MCF 10A (cell line): ENCODE results near the gene SLC8A3. TPM values are rescaled to one million over a fixed set of nuclear protein-coding genes. Genes with fewer than 3 reads are reported as not detected.

Source experiments
- BruUV-seq: library from RNA; stranded (reverse); fragments of 400-500 nt; replicated peaks from 2 replicates; lab custom pipeline; 2021; lab: Mats Ljungman, UMichigan
- CTCF ChIA-PET: fragments of 300-600 bp; sonication (Branson Sonifier 250); formaldehyde crosslinking; extraction: SDS; loops from one replicate; lab custom pipeline; 2021; ENCODE audit warnings: antibody characterized with exemption, inconsistent platforms; lab: Yijun Ruan, JAX
- POLR2A ChIA-PET: fragments of 300-600, 350-650 bp; sonication (Branson Sonifier 250); formaldehyde crosslinking; extraction: SDS; loops from one replicate; lab custom pipeline; 2020; ENCODE audit warnings: antibody characterized with exemption, inconsistent platforms; lab: Yijun Ruan, JAX
- DNase-seq: peaks from one replicate; pipeline ENCODE4 v3.0.0-alpha.2; 2018; ENCODE audit not compliant: unreplicated experiment
- H3K27ac Mint-ChIP-seq: one replicate; pipeline ENCODE4 v1.8.0; 2022; ENCODE audit warnings: mild to moderate bottlenecking, low read depth, mixed read lengths; ENCODE audit not compliant: unreplicated experiment
- H3K27me3 Mint-ChIP-seq: one replicate; pipeline ENCODE4 v1.8.0; 2022; ENCODE audit warnings: mixed read lengths; ENCODE audit not compliant: insufficient read depth, unreplicated experiment
- H3K36me3 Mint-ChIP-seq: one replicate; pipeline ENCODE4 v1.8.0; 2022; ENCODE audit warnings: mild to moderate bottlenecking, moderate library complexity, mixed read lengths; ENCODE audit not compliant: insufficient read depth, unreplicated experiment
- H3K4me1 Mint-ChIP-seq: one replicate; pipeline ENCODE4 v1.8.0; 2022; ENCODE audit warnings: mixed read lengths; ENCODE audit not compliant: insufficient read depth, unreplicated experiment
- H3K4me3 Mint-ChIP-seq: one replicate; pipeline ENCODE4 v1.8.0; 2022; ENCODE audit warnings: mild to moderate bottlenecking, moderate library complexity, mixed read lengths; ENCODE audit not compliant: unreplicated experiment
- H3K9me3 Mint-ChIP-seq: one replicate; pipeline ENCODE4 v1.8.0; 2022; ENCODE audit warnings: mixed read lengths; ENCODE audit not compliant: unreplicated experiment
- CTCF ChIP-seq: fragments of 200-600 bp; IDR thresholded peaks from one replicate; pipeline ENCODE4 v1.8.0; 2022; ENCODE audit warnings: antibody characterized with exemption, mild to moderate bottlenecking; ENCODE audit not compliant: unreplicated experiment
- intact Hi-C: fragments of 100-400 bp; cut with micrococcal nuclease; formaldehyde crosslinking; loops from 2 replicates; pipeline ENCODE4 v1.14.1; 2022
- total RNA-seq: library from RNA; stranded (reverse); gene quantifications from 2 replicates; pipeline ENCODE4 v1.2.3, GENCODE V29; 2022

SLC8A3 gene
- total RNA-seq, 1 experiment from 2014 or later, result not detected

DNA sequence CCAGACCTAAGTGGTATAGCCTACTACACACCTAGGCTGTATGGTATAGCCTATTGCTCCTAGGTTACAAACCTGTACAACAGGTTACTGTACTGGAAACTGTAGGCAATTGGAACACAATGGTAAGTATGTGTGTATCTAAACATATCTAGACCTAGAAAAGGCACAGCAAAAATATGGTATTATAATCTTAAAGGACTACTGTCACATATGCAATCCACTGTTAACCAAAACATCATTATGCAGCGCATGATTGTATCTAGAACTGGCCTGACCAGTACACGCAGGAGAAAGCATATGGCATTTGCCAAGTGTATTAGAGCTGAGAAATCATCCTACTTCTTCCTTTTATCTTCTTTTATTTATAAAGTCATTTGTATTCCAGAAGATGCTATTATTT is 75.5 kb downstream of the SLC8A3 start:
- BruUV-seq, result no TSS peak
- intact Hi-C loops, result no loop called here
- Mint-ChIP-seq H3K27me3 (peaks cover 55% of the 10 kb centered on the region), H3K4me1 (no peaks in the 10 kb centered on the region), H3K4me3 (no peak overlapping the region), H3K36me3 (no peaks in the 10 kb centered on the region), H3K27ac (no peak overlapping the region), H3K9me3 (no peaks in the 10 kb centered on the region)
- TF ChIP-seq CTCF, result no peak
- no peak for DNase-seq
- CTCF ChIA-PET, result interaction anchor here (0.7 kb wide), 1 partner anchor 259 kb away, joined by 3 read pairs; no protein-coding TSS in a partner anchor
- POLR2A ChIA-PET, result interaction anchor here (0.6 kb wide), 1 partner anchor 1062 kb away, joined by 3 read pairs; no protein-coding TSS in a partner anchor

DNA sequence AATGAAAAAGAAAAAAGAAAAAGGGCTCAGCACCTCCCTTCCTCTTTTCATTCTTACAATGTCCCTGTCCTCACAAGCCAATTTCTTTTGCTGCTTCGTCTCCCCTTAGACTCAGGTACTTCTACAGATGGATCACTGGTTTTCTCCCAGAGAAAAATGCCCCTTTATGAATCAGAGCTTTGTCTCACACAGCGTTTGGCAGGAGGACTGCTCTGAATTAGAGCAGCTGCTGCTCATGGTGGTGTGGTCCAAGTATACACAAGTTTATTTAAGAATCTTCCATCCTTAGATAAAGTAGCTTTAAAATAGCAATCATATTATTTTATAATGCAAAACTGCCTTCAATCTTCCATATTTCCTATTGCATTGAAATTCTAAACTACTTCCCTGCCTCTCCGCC is 80.3 kb downstream of the SLC8A3 start:
- no peak for DNase-seq
- no peak for TF ChIP-seq CTCF
- POLR2A ChIA-PET, result no interaction called here
- intact Hi-C loops, result no loop called here
- no peaks in the 10 kb centered on the region for H3K4me1 Mint-ChIP-seq
- BruUV-seq, result no TSS peak
- H3K36me3 Mint-ChIP-seq, result no peaks in the 10 kb centered on the region
- no peaks in the 10 kb centered on the region for H3K9me3 Mint-ChIP-seq
- H3K27me3 Mint-ChIP-seq, result peaks cover 89% of the 10 kb centered on the region
- CTCF ChIA-PET, result no interaction called here
- H3K27ac Mint-ChIP-seq, result no peak overlapping the region
- no peak overlapping the region for H3K4me3 Mint-ChIP-seq

- no peaks in the 10 kb centered on the region for H3K4me1 Mint-ChIP-seq
- H3K27ac Mint-ChIP-seq, result no peak overlapping the region
- no peak for DNase-seq
- TF ChIP-seq CTCF, result no peak
- no peaks in the 10 kb centered on the region for H3K9me3 Mint-ChIP-seq
- intact Hi-C loops, result no loop called here
- peaks cover 91% of the 10 kb centered on the region for H3K27me3 Mint-ChIP-seq
- BruUV-seq, result no TSS peak
- ChIA-PET CTCF (no interaction called here), POLR2A (no interaction called here)
- H3K36me3 Mint-ChIP-seq, result no peaks in the 10 kb centered on the region
- no peak overlapping the region for H3K4me3 Mint-ChIP-seq
Observed at GRCh38 chr14:70107309-70107708, 81.4 kb downstream of the SLC8A3 start.

GRCh38 chr14:70100071-70100470 is 88.7 kb downstream of the SLC8A3 start:
- Mint-ChIP-seq H3K27ac (no peak overlapping the region), H3K36me3 (no peaks in the 10 kb centered on the region), H3K4me3 (no peak overlapping the region), H3K4me1 (peaks cover 6% of the 10 kb centered on the region), H3K9me3 (no peaks in the 10 kb centered on the region), H3K27me3 (peaks cover 88% of the 10 kb centered on the region)
- DNase-seq, result no peak
- POLR2A ChIA-PET, result interaction anchor here (0.8 kb wide), 1 partner anchor 57 kb away, joined by 3 read pairs; no protein-coding TSS in a partner anchor
- TF ChIP-seq CTCF, result no peak
- CTCF ChIA-PET, result interaction anchor here (1.1 kb wide), 1 partner anchor 217 kb away, joined by 4 read pairs; no protein-coding TSS in a partner anchor
- no TSS peak for BruUV-seq
- intact Hi-C loops, result no loop called here
